MM.1S (cell line): ENCODE data around the gene CRTC3.

Experiments
- EZH2 ChIP-seq: fragments of 300-600 bp; sonication (generic); optimal IDR thresholded peaks from 2 replicates; pipeline ENCODE3; 2017; ENCODE audit warnings: low read depth, mild to moderate bottlenecking, antibody characterized with exemption, low read length, mixed read lengths
- TF ChIP-seq, protein P1 (sequence below): fragments of 300-600 bp; sonication (generic); IDR thresholded peaks from 2 replicates; pipeline ENCODE4 v1.5.1; 2016; ENCODE audit warnings: antibody characterized with exemption, low read length, mixed read lengths

DNA sequence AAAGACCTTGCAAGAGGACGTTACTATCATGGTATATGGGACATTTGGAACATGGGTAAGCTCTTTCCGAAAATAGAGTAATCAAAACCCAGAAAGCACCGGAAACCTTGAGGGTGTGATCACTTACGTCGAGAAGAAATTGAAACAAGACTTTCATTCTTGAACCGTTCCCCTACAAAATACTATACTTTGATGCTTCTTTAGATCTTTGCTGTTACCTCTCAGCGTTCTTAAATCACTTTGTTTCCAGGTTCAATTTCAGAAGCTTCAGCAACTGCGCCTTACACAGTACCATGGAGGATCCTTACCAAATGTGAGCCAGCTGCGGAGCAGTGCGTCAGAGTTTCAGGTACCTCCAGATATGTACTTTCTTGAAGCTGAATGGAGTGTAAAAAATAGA is 10.1 kb downstream of the CRTC3 start:
- TF ChIP-seq, protein P1, sequence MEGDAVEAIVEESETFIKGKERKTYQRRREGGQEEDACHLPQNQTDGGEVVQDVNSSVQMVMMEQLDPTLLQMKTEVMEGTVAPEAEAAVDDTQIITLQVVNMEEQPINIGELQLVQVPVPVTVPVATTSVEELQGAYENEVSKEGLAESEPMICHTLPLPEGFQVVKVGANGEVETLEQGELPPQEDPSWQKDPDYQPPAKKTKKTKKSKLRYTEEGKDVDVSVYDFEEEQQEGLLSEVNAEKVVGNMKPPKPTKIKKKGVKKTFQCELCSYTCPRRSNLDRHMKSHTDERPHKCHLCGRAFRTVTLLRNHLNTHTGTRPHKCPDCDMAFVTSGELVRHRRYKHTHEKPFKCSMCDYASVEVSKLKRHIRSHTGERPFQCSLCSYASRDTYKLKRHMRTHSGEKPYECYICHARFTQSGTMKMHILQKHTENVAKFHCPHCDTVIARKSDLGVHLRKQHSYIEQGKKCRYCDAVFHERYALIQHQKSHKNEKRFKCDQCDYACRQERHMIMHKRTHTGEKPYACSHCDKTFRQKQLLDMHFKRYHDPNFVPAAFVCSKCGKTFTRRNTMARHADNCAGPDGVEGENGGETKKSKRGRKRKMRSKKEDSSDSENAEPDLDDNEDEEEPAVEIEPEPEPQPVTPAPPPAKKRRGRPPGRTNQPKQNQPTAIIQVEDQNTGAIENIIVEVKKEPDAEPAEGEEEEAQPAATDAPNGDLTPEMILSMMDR: no peak
- TF ChIP-seq EZH2: no peak
